Stomach (tissue), 4 donors: ENCODE data around the gene FAM89A.
"Not testable (repeated sequence)": the region's sequence is repeated elsewhere in the genome, so short reads cannot be mapped to it uniquely, and the experiment has no call there.

Experiments used
- CTCF ChIP-seq, 7 experiments: fragments of 450-650 bp in 4 of 7; fragments of 200-600 bp in 3 of 7; sonication (generic) in 3 of 7; IDR thresholded peaks; one replicate each; pipeline ENCODE4 v1.5.1; 2016 to 2019; ENCODE audit warnings: antibody characterized with exemption in 7 of 7, control low read depth in 2 of 7, mild to moderate bottlenecking in 1 of 7
- POLR2A ChIP-seq, 4 donors: fragments of 450-650 bp; IDR thresholded peaks; one replicate each; pipeline ENCODE4 v1.6.1; 2016; ENCODE audit warnings: antibody characterized with exemption in 4 of 4, control low read depth in 2 of 4, mild to moderate bottlenecking in 1 of 4, moderate library complexity in 1 of 4

GRCh38 chr1:231047529-231047928 lies 7.5 kb upstream of the FAM89A start:
- TF ChIP-seq CTCF, POLR2A (IDR thresholded peaks at IDR 0.05): not testable (repeated sequence)
